SU-DHL-6 (cell line): ENCODE data around the gene ZNF618.

Experiments used
- CTCF ChIP-seq: fragments of 200-600 bp; sonication (generic); IDR thresholded peaks from one replicate; pipeline ENCODE4 v1.5.1; 2017; ENCODE audit warnings: antibody characterized with exemption, mild to moderate bottlenecking, low read length, moderate library complexity; ENCODE audit not compliant: insufficient read depth, poor library complexity, severe bottlenecking
- EZH2phosphoT487 ChIP-seq: fragments of 200-600 bp; sonication (generic), shearing (Covaris generic); conservative IDR thresholded peaks from 2 replicates; pipeline ENCODE4 v1.6.1; 2018; ENCODE audit warnings: mild to moderate bottlenecking, antibody characterized with exemption, low read length, moderate library complexity, mixed read lengths

GRCh38 chr9:114047717-114048116 lies 171.6 kb downstream of the ZNF618 start:
- no peak for TF ChIP-seq CTCF
- no peak for TF ChIP-seq EZH2phosphoT487
